ENCODE results near the gene ZNF883. TPM values are rescaled to one million over a fixed set of nuclear protein-coding genes. Genes with fewer than 3 reads are reported as not detected.

ZNF883 gene
- total RNA-seq, 1 experiment from 2014 or later: not detected

DNA sequence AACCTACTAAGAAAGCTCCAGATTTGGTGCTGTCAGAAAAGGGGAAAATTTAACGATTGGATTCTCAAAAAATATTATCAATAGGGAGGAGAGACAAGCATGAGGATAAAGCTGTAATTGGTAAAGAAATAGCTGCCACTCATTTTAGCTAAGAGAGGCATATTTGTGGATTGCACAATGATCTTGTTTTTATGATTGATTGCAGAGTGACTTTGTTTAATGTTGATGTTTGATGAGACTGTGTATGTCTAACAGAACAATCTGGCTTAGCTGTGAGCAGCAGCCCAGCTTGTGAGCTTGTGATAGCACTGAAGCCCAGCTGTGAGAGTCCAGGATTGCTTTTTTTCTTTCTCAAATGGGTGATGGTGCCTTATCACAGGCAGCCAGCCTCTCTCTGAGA, 56.4 kb downstream of the ZNF883 start:
- ChIA-PET POLR2A (no interaction called here), RAD21 (ENCODE audit: low non-redundant PET in 1 of 2, low total read pairs in 2 of 2, uncharacterized antibody in 2 of 2, unreplicated experiment in 2 of 2) (no interaction called here), CTCF (no interaction called here)
- no peak overlapping the region for H3K9ac ChIP-seq (ENCODE audit: low read length)
- H3K9me2 ChIP-seq (ENCODE audit: insufficient read depth): no peaks in the 10 kb centered on the region
- H3K27ac ChIP-seq (ENCODE audit: low read depth, low read length): no peak overlapping the region
- H3K4me2 ChIP-seq (ENCODE audit: low read length): no peak overlapping the region
- H3K4me1 ChIP-seq (ENCODE audit: control insufficient read depth in 1 of 2, insufficient read depth in 2 of 2, low read length in 2 of 2): no peaks in the 10 kb centered on the region
- no peaks in the 10 kb centered on the region for H3K79me2 ChIP-seq (ENCODE audit: insufficient read depth, low read length)
- H3K4me3 ChIP-seq (replicated peaks in 1 of 2; ENCODE audit: low read depth in 1 of 2, low read length in 2 of 2): no peak overlapping the region
- H3K36me3 ChIP-seq (ENCODE audit: control insufficient read depth in 1 of 2, insufficient read depth in 2 of 2, low read length in 2 of 2): no peaks in the 10 kb centered on the region
- no peaks in the 10 kb centered on the region for H4K20me1 ChIP-seq (ENCODE audit: insufficient read depth)
- TF ChIP-seq SIN3A (IDR thresholded peaks at IDR 0.05; ENCODE audit: low read depth): no peak
- TF ChIP-seq RAD21 (IDR thresholded peaks at IDR 0.05; ENCODE audit: low read depth): no peak
- no peak for TF ChIP-seq ZFX (IDR thresholded peaks at IDR 0.05)
- TF ChIP-seq ELF1 (IDR thresholded peaks at IDR 0.05; ENCODE audit: borderline replicate concordance, low read depth): no peak
- no peak for TF ChIP-seq EZH2phosphoT487 (IDR thresholded peaks at IDR 0.05; ENCODE audit: borderline replicate concordance)
- TF ChIP-seq EZH2 (IDR thresholded peaks at IDR 0.05): no peak
- TF ChIP-seq POLR2A (IDR thresholded peaks at IDR 0.05; ENCODE audit: borderline replicate concordance, extremely low read depth, insufficient read depth, insufficient read length): no peak
- TF ChIP-seq CBX3 (IDR thresholded peaks at IDR 0.05; ENCODE audit: low read depth): no peak
- no peak for TF ChIP-seq CEBPB (IDR thresholded peaks at IDR 0.05; ENCODE audit: low read depth)
- no peak for TF ChIP-seq YY1 (IDR thresholded peaks at IDR 0.05; ENCODE audit: extremely low read depth, insufficient replicate concordance, low read depth, low read length)
- TF ChIP-seq TCF7L2 (IDR thresholded peaks at IDR 0.05; ENCODE audit: borderline replicate concordance, extremely low read depth, insufficient read depth, insufficient read length): no peak
- TF ChIP-seq FOSL1 (IDR thresholded peaks at IDR 0.05; ENCODE audit: low read depth): no peak
- TF ChIP-seq, protein P1, sequence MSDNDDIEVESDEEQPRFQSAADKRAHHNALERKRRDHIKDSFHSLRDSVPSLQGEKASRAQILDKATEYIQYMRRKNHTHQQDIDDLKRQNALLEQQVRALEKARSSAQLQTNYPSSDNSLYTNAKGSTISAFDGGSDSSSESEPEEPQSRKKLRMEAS (IDR thresholded peaks at IDR 0.05): no peak
- no peak for TF ChIP-seq EGR1 (IDR thresholded peaks at IDR 0.05; ENCODE audit: low read depth)
- TF ChIP-seq POLR2AphosphoS5 (IDR thresholded peaks at IDR 0.05; ENCODE audit: low read depth, low read length): no peak
- TF ChIP-seq JUND (IDR thresholded peaks at IDR 0.05): no peak
- ATAC-seq: no peak
- BruUV-seq (replicated peaks): no TSS peak
- DNase-seq (ENCODE audit: low read depth, low spot score): no peak
- intact Hi-C loops (cut with micrococcal nuclease): no loop called here
- no peaks in the 10 kb centered on the region for H3K9me3 ChIP-seq (ENCODE audit: control insufficient read depth in 1 of 2, insufficient read depth in 1 of 2, low read depth in 1 of 2, low read length in 2 of 2)
- H2AFZ ChIP-seq (ENCODE audit: low read depth, low read length, poor library complexity, severe bottlenecking): no peak overlapping the region
- H3K27me3 ChIP-seq (ENCODE audit: insufficient read depth, low read length): peaks cover 7% of the 10 kb centered on the region; the same call in 1 of the 2 replicates

Measured in HCT116 (cell line).